Spinal cord (tissue), 10 donors: ENCODE measurements around the gene KIAA0930. TPM values are rescaled to one million over a fixed set of nuclear protein-coding genes. Genes with fewer than 3 reads are reported as not detected.
A peak's percentile ranks its signal among the peaks of the same experiment; 100 is the strongest.

ENCODE experiments used
- DNase-seq, 6 donors: peaks; one replicate each; pipeline versions ENCODE4 v3.0.0 to v3.0.0-alpha.2; 2013 to 2015; ENCODE audit warnings: low spot score in 6 of 6, low read depth in 4 of 6
- H3K27ac ChIP-seq: one replicate; pipeline ENCODE4 v1.5.1; 2013; ENCODE audit warnings: low read depth, low read length, control low read depth
- H3K27me3 ChIP-seq: one replicate; pipeline ENCODE4 v1.6.1; 2013; ENCODE audit warnings: low read length; ENCODE audit not compliant: control insufficient read depth, insufficient read depth
- H3K36me3 ChIP-seq: one replicate; pipeline ENCODE4 v1.6.1; 2013; ENCODE audit warnings: low read length; ENCODE audit not compliant: control insufficient read depth, insufficient read depth
- H3K4me1 ChIP-seq: one replicate; pipeline ENCODE4 v1.6.1; 2013; ENCODE audit warnings: low read length; ENCODE audit not compliant: control insufficient read depth, insufficient read depth
- H3K4me3 ChIP-seq: one replicate; pipeline ENCODE4 v1.5.1; 2013; ENCODE audit warnings: low read depth, low read length, control low read depth
- H3K9me3 ChIP-seq: one replicate; pipeline ENCODE4 v1.6.1; 2013; ENCODE audit warnings: low read length; ENCODE audit not compliant: control insufficient read depth, insufficient read depth
- WGBS: methylation state at CpG from one replicate; pipeline ENCODE4 v1.1.5; 2013; ENCODE audit warnings: missing lambda C conversion rate; ENCODE audit not compliant: insufficient coverage; 5-methylcytosine and 5-hydroxymethylcytosine counted together
- polyA plus RNA-seq, 2 donors: library from polyadenylated mRNA; unstranded; fragments of 120-200 nt; gene quantifications; one replicate each; pipeline ENCODE4 v1.2.1, GENCODE V29; 2013; ENCODE audit not compliant: insufficient read length in 2 of 2
- total RNA-seq, 2 donors: library from RNA; depleted of rRNA in 1 of 2; stranded (reverse); fragments of 120-200 nt in 1 of 2; fragments of >200 nt in 1 of 2; gene quantifications; one replicate each; pipeline versions ENCODE4 v1.2.3 to v1.2.4, GENCODE V29; 2013 to 2014
- donor health status: healthy.

The KIAA0930 gene
- total and polyA plus RNA-seq, 4 donors: 45.0 to 132 (median 80.8) TPM

GRCh38 chr22:45253039-45253641, 12.4 kb upstream of the KIAA0930 start:
- H3K9me3 ChIP-seq: no peaks in the 10 kb centered on the region
- no peaks in the 10 kb centered on the region for H3K4me1 ChIP-seq
- no peaks in the 10 kb centered on the region for H3K36me3 ChIP-seq
- H3K4me3 ChIP-seq: no peak overlapping the region
- WGBS: 87% methylated on average over 5 of the region's 10 CpGs
- H3K27ac ChIP-seq: no peak overlapping the region
- DNase-seq: no peak
- H3K27me3 ChIP-seq: no peaks in the 10 kb centered on the region

GRCh38 chr22:45251825-45252224, 11.1 kb upstream of the KIAA0930 start:
- no peak for DNase-seq
- no peak overlapping the region for H3K27ac ChIP-seq
- H3K27me3 ChIP-seq: no peaks in the 10 kb centered on the region
- no peaks in the 10 kb centered on the region for H3K4me1 ChIP-seq
- H3K4me3 ChIP-seq: no peak overlapping the region
- no peaks in the 10 kb centered on the region for H3K9me3 ChIP-seq
- H3K36me3 ChIP-seq: no peaks in the 10 kb centered on the region
- WGBS: 100% methylated on average over 5 of the region's 8 CpGs

- no peaks in the 10 kb centered on the region for H3K36me3 ChIP-seq
- no peaks in the 10 kb centered on the region for H3K4me1 ChIP-seq
- no peak overlapping the region for H3K4me3 ChIP-seq
- H3K27ac ChIP-seq: no peak overlapping the region
- no peak for DNase-seq
- no peaks in the 10 kb centered on the region for H3K9me3 ChIP-seq
- no peaks in the 10 kb centered on the region for H3K27me3 ChIP-seq
- WGBS: 60% methylated on average over 1 of the region's 8 CpGs
Measured at GRCh38 chr22:45248832-45249561, 8.3 kb upstream of the KIAA0930 start.

GRCh38 chr22:45246060-45246985, 5.6 kb upstream of the KIAA0930 start:
- H3K4me1 ChIP-seq: peaks cover 10% of the 10 kb centered on the region
- 76% methylated on average over 6 of the region's 13 CpGs for WGBS
- no peaks in the 10 kb centered on the region for H3K36me3 ChIP-seq
- H3K4me3 ChIP-seq: no peak overlapping the region
- no peak overlapping the region for H3K27ac ChIP-seq
- H3K9me3 ChIP-seq: no peaks in the 10 kb centered on the region
- H3K27me3 ChIP-seq: no peaks in the 10 kb centered on the region
- DNase-seq: no peak

- DNase-seq: no peak
- H3K27me3 ChIP-seq: no peaks in the 10 kb centered on the region
- H3K36me3 ChIP-seq: no peaks in the 10 kb centered on the region
- no peak overlapping the region for H3K27ac ChIP-seq
- WGBS: 90% methylated on average over 2 of the region's 4 CpGs
- no peaks in the 10 kb centered on the region for H3K9me3 ChIP-seq
- H3K4me1 ChIP-seq: peaks cover 19% of the 10 kb centered on the region
- H3K4me3 ChIP-seq: no peak overlapping the region
Measured at GRCh38 chr22:45244916-45245315, 4.2 kb upstream of the KIAA0930 start.

- peaks cover 39% of the 10 kb centered on the region for H3K4me1 ChIP-seq
- H3K27ac ChIP-seq: no peak overlapping the region
- DNase-seq: no peak
- H3K27me3 ChIP-seq: no peaks in the 10 kb centered on the region
- H3K36me3 ChIP-seq: peaks cover 12% of the 10 kb centered on the region
- no peaks in the 10 kb centered on the region for H3K9me3 ChIP-seq
- WGBS: 58% methylated on average over 4 of the region's 7 CpGs
- H3K4me3 ChIP-seq: no peak overlapping the region
Measured at GRCh38 chr22:45242778-45243191, 2.1 kb upstream of the KIAA0930 start.

GRCh38 chr22:45240104-45240809, 437 bp downstream of the KIAA0930 start:
- H3K27me3 ChIP-seq: no peaks in the 10 kb centered on the region
- H3K36me3 ChIP-seq: peaks cover 27% of the 10 kb centered on the region
- H3K9me3 ChIP-seq: no peaks in the 10 kb centered on the region
- WGBS: under 1% methylated on average over 60 of the region's 73 CpGs
- peak overlapping the region; percentile 40 for H3K27ac ChIP-seq
- DNase-seq: peak in 1 of 6 donors; percentile 47
- H3K4me3 ChIP-seq: peak overlapping the region; percentile 68
- peaks cover 64% of the 10 kb centered on the region for H3K4me1 ChIP-seq

- Histone ChIP-seq H3K36me3 (peaks cover 27% of the 10 kb centered on the region), H3K4me3 (peak overlapping the region; percentile 68), H3K27ac (no peak overlapping the region), H3K4me1 (peaks cover 67% of the 10 kb centered on the region), H3K9me3 (no peaks in the 10 kb centered on the region), H3K27me3 (no peaks in the 10 kb centered on the region)
- peak in 1 of 6 donors; percentile 64 for DNase-seq
- WGBS: 8% methylated on average over 4 of the region's 8 CpGs
Measured at GRCh38 chr22:45239681-45240051, 1.0 kb downstream of the KIAA0930 start.
